ENCODE measurements around the gene DUSP3.

GRCh38 chr17:43817826-43818225, 39.0 kb upstream of the DUSP3 start:
- no peak for TF ChIP-seq POLR2A (IDR thresholded peaks at IDR 0.05)
- no peak for TF ChIP-seq CTCF (IDR thresholded peaks at IDR 0.05)
- TF ChIP-seq EP300 (IDR thresholded peaks at IDR 0.05), result no peak

Data from ovary (tissue), 3 donors.